Tibial nerve (tissue), 4 donors: ENCODE measurements around the gene MYADML2. TPM values are rescaled to one million over a fixed set of nuclear protein-coding genes. Genes with fewer than 3 reads are reported as not detected.

ENCODE experiments used
- DNase-seq, 2 donors: peaks; one replicate each; pipeline ENCODE4 v3.0.0-alpha.2; 2019; ENCODE audit warnings: low spot score in 2 of 2
- H3K27ac ChIP-seq, 4 donors: fragments of 200-600 bp; sonication (generic) in 3 of 4; one replicate each; pipeline ENCODE4 v1.5.1; 2017 to 2019; ENCODE audit warnings: mild to moderate bottlenecking in 1 of 4
- H3K27me3 ChIP-seq, 2 donors: fragments of 200-600 bp; sonication (generic) in 1 of 2; one replicate each; pipeline versions ENCODE4 v1.5.1 to v1.6.0; 2017 to 2019
- H3K36me3 ChIP-seq, 3 donors: fragments of 200-600 bp; sonication (generic); one replicate each; pipeline ENCODE4 v1.5.1; 2018 to 2019
- H3K4me1 ChIP-seq, 4 donors: fragments of 200-600 bp; sonication (generic) in 3 of 4; one replicate each; pipeline ENCODE4 v1.5.1; 2017 to 2019
- H3K4me3 ChIP-seq, 4 donors: fragments of 200-600 bp; sonication (generic) in 3 of 4; one replicate each; pipeline ENCODE4 v1.5.1; 2017 to 2019; ENCODE audit warnings: mild to moderate bottlenecking in 1 of 4, moderate library complexity in 1 of 4
- H3K9me3 ChIP-seq, 4 donors: fragments of 200-600 bp; sonication (generic) in 3 of 4; one replicate each; pipeline ENCODE4 v1.5.1; 2017 to 2019
- EP300 ChIP-seq, 2 donors: sonication (generic); formaldehyde crosslinking; IDR thresholded peaks; one replicate each; pipeline ENCODE4 v1.6.1; 2017; ENCODE audit warnings: antibody characterized with exemption in 2 of 2, mild to moderate bottlenecking in 1 of 2
- POLR2A ChIP-seq, 2 donors: fragments of 450-650 bp; IDR thresholded peaks; one replicate each; pipeline ENCODE4 v1.6.1; 2017; ENCODE audit warnings: antibody characterized with exemption in 2 of 2, mild to moderate bottlenecking in 2 of 2, moderate library complexity in 2 of 2
- WGBS, 2 donors: methylation state at CpG; one replicate each; pipeline ENCODE4 v1.1.5; 2018; 5-methylcytosine and 5-hydroxymethylcytosine counted together
- total RNA-seq, 4 donors: library from RNA; depleted of rRNA; stranded (reverse); fragments of >200 nt; gene quantifications; one replicate each; pipeline ENCODE4 v1.1.0, GENCODE V29; 2016
- TF ChIP-seq, protein P1 (sequence below), 5 experiments: fragments of 200-600 bp in 3 of 5; fragments of 450-650 bp in 2 of 5; sonication (generic) in 3 of 5; IDR thresholded peaks; one replicate each; pipeline ENCODE4 v1.5.1; 2016 to 2019; ENCODE audit warnings: antibody characterized with exemption in 5 of 5, mild to moderate bottlenecking in 3 of 5, moderate library complexity in 2 of 5

Gene MYADML2
- total RNA-seq, 4 donors from 2014 or later = not detected

DNA sequence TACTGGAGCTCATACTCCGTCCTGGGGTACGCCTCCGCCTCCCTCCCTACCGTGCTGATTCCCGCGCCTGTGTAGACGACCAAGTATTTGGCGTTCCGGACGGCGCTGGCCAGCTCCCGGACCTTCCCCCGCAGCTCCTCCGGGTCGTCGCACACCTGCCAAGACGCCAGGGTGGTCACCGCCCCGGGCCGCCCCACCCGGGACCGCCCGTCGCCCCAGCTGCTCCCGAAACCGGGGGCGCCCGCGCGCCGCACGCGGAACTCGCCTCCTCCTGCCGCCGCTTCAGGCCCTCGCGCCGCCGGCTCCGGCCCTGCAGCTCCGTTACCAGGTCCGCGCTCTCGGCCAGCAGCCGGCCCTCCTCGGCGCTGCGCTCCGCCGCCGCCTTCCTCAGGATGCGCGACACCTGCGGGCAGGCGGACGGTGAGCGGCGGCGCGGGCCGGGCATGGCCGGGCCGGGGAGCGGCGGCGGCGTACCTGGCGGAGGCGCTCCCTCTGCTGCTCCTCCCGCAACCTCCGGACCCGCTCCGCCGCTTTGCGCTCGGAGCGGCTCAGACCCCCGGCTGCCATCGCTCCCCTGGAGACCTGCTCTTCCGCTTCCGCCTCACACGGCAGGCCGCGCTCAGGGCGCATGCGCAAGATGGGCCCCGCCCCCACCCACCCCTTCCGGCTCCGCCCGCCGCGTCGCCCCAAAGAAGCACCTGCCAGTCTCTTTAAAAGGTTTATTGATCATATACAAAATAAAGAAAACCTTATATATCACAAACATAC lies 29.3 kb downstream of the MYADML2 start, which contains the start of gene SIRT7:
Gene SIRT7 (minus strand): TSS at position 612 of the 768 bp plus-strand sequence. CDS start 45 bp downstream, at position 567.
- no peak for TF ChIP-seq POLR2A (IDR thresholded peaks at IDR 0.05)
- TF ChIP-seq, protein P1, sequence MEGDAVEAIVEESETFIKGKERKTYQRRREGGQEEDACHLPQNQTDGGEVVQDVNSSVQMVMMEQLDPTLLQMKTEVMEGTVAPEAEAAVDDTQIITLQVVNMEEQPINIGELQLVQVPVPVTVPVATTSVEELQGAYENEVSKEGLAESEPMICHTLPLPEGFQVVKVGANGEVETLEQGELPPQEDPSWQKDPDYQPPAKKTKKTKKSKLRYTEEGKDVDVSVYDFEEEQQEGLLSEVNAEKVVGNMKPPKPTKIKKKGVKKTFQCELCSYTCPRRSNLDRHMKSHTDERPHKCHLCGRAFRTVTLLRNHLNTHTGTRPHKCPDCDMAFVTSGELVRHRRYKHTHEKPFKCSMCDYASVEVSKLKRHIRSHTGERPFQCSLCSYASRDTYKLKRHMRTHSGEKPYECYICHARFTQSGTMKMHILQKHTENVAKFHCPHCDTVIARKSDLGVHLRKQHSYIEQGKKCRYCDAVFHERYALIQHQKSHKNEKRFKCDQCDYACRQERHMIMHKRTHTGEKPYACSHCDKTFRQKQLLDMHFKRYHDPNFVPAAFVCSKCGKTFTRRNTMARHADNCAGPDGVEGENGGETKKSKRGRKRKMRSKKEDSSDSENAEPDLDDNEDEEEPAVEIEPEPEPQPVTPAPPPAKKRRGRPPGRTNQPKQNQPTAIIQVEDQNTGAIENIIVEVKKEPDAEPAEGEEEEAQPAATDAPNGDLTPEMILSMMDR (IDR thresholded peaks at IDR 0.05) = no peak
- TF ChIP-seq EP300 (IDR thresholded peaks at IDR 0.05) = peak in 1 of 2 donors; percentile 50
- Histone ChIP-seq H3K27ac (peak within 1 kb of the TSS; percentile 4 to 86 (median 60)), H3K27me3 (no peaks in the 10 kb centered on the region), H3K9me3 (no peaks in the 10 kb centered on the region), H3K4me3 (peak within 1 kb of the TSS; percentile 57 to 97 (median 70)), H3K36me3 (peaks cover 0 to 66% (median 14%) of the 10 kb centered on the region in 3 donors), H3K4me1 (peaks cover 0 to 41% (median 18%) of the 10 kb centered on the region in 4 donors)
- WGBS, 2 donors = 2% methylated on average over 32 to 35 of the region's 94 CpGs
- DNase-seq = peak; percentile 36 to 51

DNA sequence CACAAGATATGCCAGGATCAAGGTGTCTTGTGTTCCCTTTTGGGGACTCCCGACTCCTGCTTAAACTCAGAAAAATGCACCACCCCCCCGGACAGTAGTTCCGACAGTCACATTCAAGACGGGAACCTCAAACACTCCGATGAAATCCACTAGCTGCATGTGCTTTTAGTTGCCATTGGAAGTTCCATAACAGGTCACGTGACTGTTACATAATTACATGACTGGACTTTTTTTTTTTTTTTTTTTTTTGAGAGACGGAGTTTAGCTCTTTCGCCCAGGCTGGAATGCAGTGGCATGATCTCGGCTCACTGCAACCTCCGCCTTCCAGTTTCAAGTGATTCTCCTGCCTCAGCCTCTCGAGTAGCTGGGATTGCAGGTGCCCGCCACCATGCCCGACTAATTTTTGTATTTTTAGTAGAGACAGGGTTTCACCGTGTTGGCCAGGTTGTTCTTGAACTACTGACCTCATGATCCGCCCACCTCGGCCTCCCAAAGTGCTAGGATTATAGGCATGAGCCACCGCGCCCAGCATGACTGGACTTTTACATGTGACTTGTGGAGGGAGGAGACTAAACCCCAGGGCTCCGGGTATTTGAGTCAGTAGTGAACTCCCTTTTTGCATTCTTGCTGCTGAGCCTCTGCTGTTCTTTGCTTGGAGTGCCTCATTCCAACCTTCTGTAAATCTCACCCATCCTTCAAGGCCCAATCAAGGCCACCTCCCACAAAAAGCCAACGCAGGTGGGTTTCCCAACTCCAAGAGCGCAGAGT lies 30.6 kb downstream of the MYADML2 start:
- no peak for DNase-seq
- no peaks in the 10 kb centered on the region for H3K27me3 ChIP-seq
- peaks cover 0 to 65% (median 11%) of the 10 kb centered on the region in 3 donors for H3K36me3 ChIP-seq
- peaks cover 0 to 36% (median 20%) of the 10 kb centered on the region in 4 donors for H3K4me1 ChIP-seq
- H3K4me3 ChIP-seq = peak overlapping the region in 1 of 4 donors; percentile 70
- no peak overlapping the region for H3K27ac ChIP-seq
- TF ChIP-seq, protein P1 (IDR thresholded peaks at IDR 0.05) = no peak
- TF ChIP-seq EP300 (IDR thresholded peaks at IDR 0.05) = no peak
- no peak for TF ChIP-seq POLR2A (IDR thresholded peaks at IDR 0.05)
- 75 to 79% methylated on average over 21 of the region's 21 CpGs for WGBS, 2 donors
- no peaks in the 10 kb centered on the region for H3K9me3 ChIP-seq

DNA sequence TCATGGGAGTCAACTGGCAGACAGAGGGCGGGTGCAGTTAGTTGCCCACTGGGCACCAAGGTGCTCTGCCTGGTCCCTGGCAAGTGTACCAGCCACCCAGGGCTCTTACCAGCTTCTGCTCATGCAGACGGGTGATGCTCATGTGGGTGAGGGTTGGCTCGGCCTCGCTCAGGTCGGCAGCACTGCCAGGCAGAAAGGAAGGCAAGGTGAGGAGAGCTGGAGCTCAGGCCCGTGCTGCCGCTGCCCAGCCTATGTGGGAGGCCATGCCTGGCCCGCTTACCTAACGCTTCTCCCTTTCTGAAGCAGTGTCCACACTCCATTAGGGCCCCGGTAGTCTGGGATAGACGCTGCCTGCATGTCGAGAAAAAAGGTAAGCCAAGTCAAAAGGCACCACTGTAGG lies 31.7 kb downstream of the MYADML2 start:
- Histone ChIP-seq H3K4me3 (no peak overlapping the region), H3K9me3 (no peaks in the 10 kb centered on the region), H3K27ac (no peak overlapping the region), H3K4me1 (peaks cover 0 to 41% (median 24%) of the 10 kb centered on the region in 4 donors), H3K36me3 (peaks cover 0 to 57% (median 11%) of the 10 kb centered on the region in 3 donors), H3K27me3 (no peaks in the 10 kb centered on the region)
- no peak for DNase-seq
- 90 to 95% methylated on average over 12 of the region's 12 CpGs for WGBS, 2 donors
- TF ChIP-seq, protein P1 (IDR thresholded peaks at IDR 0.05) = no peak
- no peak for TF ChIP-seq POLR2A (IDR thresholded peaks at IDR 0.05)
- TF ChIP-seq EP300 (IDR thresholded peaks at IDR 0.05) = no peak

DNA sequence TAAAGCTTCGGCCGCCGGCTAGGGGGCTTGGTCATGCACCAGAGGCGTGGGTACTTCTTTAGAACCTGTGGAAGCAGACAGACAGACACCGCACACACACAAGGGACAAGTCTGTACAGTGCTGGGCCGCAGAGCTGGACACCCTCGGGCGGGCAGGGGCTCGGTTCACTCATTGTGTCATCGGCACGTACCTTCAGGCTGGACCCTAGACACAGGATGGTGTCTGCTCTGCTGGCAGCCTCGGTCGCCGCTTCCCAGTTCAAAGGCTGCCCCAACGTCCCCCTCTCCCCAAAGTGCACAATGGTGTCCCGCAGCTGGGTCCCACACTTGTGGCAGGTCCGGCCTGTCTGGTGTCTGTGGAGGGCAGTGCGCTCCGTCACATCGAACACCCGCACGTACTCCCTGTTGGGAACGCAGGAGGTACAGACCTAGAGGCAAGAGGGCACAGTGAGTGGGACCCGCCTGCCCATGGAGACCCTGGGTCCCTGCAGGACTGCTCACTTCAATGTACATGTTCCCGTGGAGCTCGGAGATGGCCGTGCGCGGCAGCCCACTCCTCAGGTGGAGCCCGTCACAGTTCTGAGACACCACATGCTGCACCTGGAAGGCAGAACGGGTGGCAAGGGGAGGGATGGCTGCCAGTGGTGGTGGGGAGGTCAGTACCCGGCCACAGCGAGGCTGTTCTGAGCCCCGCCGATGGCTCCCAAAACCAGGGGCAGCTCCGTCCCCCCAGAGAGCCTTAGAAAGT lies 32.8 kb downstream of the MYADML2 start:
- WGBS, 2 donors = 95 to 97% methylated on average over 21 to 29 of the region's 36 CpGs
- TF ChIP-seq, protein P1 (IDR thresholded peaks at IDR 0.05) = no peak
- no peak for TF ChIP-seq POLR2A (IDR thresholded peaks at IDR 0.05)
- TF ChIP-seq EP300 (IDR thresholded peaks at IDR 0.05) = no peak
- H3K27ac ChIP-seq = no peak overlapping the region
- H3K27me3 ChIP-seq = no peaks in the 10 kb centered on the region
- no peak for DNase-seq
- H3K4me1 ChIP-seq = peaks cover 0 to 51% (median 31%) of the 10 kb centered on the region in 4 donors
- H3K9me3 ChIP-seq = no peaks in the 10 kb centered on the region
- peaks cover 0 to 50% (median 11%) of the 10 kb centered on the region in 3 donors for H3K36me3 ChIP-seq
- H3K4me3 ChIP-seq = no peak overlapping the region
